GM18508 (cell line): Measurements from ENCODE around the gene RARB.

Experiments used
- ATAC-seq: cut with Tn5 transposase; IDR thresholded peaks from one replicate; pipeline ENCODE4 v1.9.1; 2021; ENCODE audit warnings: moderate number of reproducible peaks; ENCODE audit not compliant: insufficient read depth, unreplicated experiment

Gene RARB

DNA sequence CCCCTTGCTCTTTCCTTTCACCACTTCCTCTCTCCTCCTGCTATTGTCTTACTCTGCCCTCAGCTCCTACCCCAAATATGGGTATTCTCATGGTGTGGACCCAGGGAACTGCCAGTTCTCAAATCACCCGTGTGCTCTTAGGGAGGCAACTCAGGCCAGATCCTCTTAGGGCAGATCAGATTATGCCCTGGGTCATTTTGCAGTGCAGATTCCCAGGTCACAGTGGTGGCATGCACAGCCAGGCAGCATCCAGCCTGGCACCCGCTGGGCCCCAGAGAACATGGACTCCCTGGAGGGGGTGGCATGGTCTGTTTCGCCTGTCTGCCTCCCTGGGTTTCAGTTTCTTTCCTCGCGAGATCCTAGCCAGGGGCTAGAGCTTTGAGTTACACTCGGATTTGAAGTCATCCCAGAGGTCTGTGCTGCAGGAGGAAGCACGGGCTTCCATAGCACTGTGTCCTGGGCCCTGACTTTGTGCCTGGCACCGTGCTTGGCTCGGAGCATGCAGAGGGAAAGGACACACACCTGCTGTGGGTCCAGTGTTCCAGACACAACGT lies 140.5 kb downstream of the RARB start:
- no peak for ATAC-seq

DNA sequence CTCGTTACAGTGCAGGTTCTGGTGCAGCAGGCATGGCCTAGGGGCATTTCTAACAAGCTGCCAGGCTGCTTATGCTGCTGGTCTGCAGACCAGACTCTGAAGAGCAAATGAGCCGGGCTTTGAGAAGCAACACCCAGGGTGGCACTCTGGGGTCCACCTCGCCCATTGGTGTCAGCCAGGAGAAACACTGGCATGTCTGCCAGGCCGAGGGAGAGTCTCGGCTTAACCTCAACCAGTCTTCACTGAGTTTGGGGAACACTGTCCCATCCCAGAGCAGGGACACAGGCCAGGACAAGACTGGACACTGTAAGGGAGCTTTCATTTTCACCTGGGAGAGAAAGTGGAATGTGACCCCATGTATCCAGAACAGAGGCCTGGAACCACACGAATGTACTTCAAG lies 143.2 kb downstream of the RARB start:
- no peak for ATAC-seq

DNA sequence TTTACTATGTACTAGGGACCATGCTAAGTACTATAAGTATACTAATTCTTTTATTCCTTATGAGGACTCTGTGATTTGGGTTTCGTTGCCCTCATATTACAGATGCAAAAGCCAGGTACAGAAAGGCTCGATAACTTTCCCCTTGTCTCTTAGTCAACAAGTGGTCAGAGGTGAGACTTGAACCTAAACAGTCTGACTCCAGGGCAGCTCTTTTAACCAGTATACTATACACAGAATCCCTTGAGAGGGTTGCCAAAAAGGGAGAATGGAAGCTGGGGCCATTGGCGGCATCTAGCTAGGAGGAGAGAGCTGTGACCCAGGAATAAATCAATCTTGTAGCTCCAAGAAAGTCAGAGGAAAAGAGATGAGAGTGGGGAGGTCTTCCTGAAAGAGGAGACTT lies 144.3 kb downstream of the RARB start:
- no peak for ATAC-seq

- no peak for ATAC-seq
These were observed 144.9 kb downstream of the RARB start for GRCh38 chr3:25572919-25573385.

- no peak for ATAC-seq
These were observed 145.5 kb downstream of the RARB start for GRCh38 chr3:25573386-25574171.

- no peak for ATAC-seq
These were observed 146.2 kb downstream of the RARB start for GRCh38 chr3:25574172-25574765.

DNA sequence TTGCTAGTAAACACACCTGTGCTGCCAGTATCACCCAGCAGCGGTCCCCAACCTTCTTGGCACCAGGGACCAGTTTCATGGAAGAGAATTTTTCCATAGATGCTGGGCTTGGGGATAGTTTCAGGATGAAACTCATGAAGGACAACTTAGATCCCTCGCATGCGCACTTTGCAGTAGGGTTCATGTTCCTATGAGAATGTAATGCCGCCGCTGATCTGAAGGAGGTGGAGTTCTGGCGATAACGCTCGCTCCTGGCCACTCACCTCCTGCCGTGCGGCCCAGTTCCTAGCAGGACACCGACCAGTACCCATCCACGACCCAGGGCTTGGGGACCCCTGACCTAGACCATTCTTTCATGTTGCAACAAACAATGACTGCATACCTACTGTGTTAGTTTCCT lies 146.9 kb downstream of the RARB start:
- ATAC-seq: no peak

GRCh38 chr3:25576146-25576545 lies 148.1 kb downstream of the RARB start:
- ATAC-seq: no peak

- ATAC-seq: no peak
These were observed 148.9 kb downstream of the RARB start for GRCh38 chr3:25576831-25577454.

DNA sequence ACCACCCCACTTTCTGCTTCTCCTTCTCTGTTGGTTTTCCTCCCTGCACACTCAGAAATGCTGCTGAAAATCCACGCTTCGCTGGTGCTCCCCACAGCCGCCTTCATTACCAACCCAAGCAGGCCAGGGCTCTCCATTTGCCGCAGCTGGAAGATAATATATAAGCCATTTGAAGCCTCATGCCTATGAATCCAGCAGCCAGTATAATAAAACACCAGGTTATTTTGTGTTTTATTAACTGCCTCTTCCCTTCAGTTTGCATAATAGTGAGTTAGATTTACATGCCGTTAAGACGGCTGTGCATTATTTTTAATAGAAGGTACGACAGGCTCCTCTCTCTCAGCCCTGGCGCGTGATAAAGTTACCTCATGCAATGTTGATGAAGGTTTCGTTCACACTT lies 150.0 kb downstream of the RARB start:
- ATAC-seq: no peak

- no peak for ATAC-seq
These were observed 152.5 kb downstream of the RARB start for GRCh38 chr3:25580534-25580933.

DNA sequence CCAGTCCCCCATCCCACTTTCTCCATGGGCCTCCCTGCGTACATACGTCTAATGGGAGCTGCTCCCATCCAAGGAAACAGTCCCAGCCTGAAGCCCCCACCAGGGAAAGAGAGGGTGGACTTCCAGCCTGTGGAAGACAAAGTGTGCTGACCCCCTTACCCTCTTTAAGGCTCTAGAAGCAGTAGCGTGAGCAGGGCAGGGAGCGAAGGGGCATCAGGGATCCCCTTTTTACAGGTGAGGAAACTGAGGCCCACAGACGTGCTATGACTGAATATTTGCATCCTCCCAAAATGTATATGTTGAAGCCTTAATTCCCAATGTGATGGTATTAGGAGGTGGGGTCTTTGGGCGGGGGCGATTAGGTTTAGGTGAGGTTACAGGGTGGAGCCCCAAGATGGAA lies 153.3 kb downstream of the RARB start:
- no peak for ATAC-seq

- ATAC-seq: no peak
These were observed 153.8 kb downstream of the RARB start for GRCh38 chr3:25581823-25582222.

DNA sequence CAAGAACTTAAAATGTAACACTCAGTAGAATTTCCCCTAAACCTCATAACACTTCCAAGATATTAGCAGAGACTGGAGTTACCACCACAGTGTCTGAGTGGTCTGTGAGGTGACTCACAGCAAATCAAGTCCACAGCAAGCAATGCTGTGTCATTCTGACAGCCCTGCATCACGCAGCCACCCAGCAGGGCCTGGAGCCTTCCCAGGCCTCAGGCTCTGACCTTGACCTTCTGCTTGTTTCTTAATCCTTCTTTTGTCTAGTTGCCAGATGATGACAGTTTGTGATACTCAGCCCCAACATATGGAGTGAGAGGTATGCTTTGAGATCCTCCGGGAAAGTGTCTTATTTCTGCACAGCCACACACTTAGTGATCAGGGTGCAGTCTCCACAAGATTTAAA lies 154.2 kb downstream of the RARB start:
- no peak for ATAC-seq

DNA sequence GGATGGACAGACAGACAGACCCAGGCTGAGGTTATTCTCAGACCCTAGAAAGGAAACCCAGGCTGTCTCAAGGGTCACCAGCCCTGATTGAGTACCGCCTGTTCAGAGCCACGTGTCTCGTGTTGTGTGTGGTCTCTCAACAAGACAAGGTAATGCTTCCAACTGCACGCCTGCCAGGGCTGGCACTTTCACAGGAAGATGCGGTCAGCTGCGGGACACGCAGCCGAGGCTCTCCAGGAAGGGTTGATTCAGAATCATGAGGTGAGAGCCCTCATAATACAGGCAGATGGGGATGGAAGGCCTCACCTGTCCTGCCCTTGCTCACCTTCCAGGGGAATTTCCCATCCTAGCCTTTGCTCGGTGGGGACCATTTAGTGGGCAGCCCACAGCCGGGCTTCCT lies 155.3 kb downstream of the RARB start:
- no peak for ATAC-seq

DNA sequence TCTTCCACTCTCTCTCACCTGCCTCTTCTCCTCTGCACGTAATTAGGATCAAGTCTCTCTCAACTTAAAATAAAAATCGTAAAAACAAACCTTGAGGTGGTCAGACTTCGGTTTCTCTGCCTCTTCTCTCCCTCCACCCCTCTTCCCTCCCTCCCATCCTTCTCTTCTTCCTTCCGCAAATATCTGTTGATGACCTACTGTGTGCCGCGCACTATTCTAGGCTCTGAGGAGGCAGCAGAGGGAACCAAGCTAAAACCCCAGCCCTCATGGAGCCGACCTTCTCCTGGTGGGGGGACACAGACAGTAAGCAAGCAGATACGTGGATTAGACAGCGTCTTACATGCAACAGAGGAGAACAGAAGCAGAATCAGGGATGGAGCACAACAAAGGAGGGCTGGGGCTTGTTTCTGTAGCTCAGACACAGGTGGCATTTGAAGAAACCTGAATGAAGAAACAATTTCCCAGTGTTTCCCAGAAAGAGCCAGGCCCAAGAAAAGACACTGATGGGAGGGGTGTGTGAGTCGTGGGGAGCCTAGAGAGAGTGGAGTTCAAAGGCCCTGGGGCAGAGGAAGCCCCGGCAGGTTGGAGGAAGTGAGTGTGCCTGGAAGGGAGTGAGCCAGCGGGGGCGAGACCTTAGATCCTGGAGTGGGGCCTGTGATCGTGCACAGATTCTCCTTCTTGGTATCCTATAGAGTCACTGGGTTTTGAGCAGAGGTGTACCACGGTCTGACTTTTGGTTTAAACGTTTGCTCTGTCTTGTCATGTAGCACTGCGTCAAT lies 156.1 kb downstream of the RARB start:
- no peak for ATAC-seq

DNA sequence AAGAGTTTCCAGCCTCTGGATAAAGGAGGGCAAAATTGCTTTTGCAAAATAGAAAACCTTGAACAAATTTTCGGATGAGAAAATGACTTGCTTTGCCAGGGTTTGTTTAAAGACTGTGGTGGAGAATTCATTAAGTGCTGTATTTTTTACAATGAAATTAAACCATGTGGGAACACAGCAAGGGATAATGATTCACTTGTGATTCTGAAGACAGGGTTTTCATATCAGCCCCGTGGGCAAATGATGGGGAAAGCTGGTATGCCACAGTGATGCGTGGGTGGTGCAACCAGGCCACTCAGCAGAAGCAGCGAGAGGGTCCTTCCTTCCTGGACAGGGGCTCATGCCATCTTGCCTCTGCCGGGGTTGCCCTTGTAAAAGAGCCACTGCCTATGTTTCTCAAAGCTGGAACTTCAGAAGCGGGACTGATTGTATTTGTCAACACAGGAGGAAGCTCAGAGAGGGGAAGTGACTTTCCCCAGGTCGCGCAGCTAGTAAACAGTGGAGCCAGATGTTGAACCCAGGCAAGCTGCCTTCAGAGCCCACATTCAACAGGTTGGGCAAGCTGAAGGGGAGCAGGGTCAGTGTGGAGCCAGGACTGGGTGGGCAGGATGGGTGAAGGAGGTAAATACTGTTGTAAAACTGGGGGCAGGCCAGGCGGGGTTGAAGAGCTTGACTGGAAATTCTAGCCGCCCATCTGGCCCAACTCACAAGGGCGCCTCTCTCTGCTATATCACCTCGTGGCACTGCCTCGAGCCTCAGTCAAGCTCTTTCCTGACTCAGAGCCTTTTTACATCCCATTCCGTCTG lies 157.5 kb downstream of the RARB start:
- no peak for ATAC-seq

DNA sequence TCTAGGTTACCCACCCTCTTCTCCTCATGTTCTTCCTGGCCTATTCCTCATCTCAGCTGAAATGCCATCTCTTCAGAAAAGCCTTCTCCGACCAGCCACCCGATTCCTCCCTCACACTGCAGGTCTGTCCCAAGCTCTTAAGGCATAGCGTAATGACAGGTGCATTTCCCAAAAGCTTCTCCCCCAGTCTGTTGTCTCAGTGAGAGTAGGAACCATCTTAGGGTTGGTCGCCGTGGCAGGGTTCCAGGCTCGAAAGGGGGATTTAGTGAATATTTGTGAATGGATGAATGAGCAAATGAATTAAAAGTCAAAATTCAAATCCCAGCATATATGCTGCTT lies 158.1 kb downstream of the RARB start:
- ATAC-seq: no peak

GRCh38 chr3:25586553-25586952 lies 158.5 kb downstream of the RARB start:
- ATAC-seq: no peak

GRCh38 chr3:25587094-25587493 lies 159.0 kb downstream of the RARB start:
- ATAC-seq: no peak
